Embryonic facial prominence (tissue), 1 donor: ENCODE measurements around the gene L2HGDH.
"Not testable (repeated sequence)": the region's sequence is repeated elsewhere in the genome, so short reads cannot be mapped to it uniquely, and the experiment has no call there.

Experiments used
- DNase-seq: peaks from one replicate; pipeline ENCODE4 v3.0.0-alpha.2; 2016; ENCODE audit errors: extremely low spot score

The L2HGDH gene

GRCh38 chr14:50339178-50339804 is 27.3 kb upstream of the L2HGDH start:
- DNase-seq = no peak

- no peak for DNase-seq
Observed at GRCh38 chr14:50338587-50338986, 26.6 kb upstream of the L2HGDH start.

DNA sequence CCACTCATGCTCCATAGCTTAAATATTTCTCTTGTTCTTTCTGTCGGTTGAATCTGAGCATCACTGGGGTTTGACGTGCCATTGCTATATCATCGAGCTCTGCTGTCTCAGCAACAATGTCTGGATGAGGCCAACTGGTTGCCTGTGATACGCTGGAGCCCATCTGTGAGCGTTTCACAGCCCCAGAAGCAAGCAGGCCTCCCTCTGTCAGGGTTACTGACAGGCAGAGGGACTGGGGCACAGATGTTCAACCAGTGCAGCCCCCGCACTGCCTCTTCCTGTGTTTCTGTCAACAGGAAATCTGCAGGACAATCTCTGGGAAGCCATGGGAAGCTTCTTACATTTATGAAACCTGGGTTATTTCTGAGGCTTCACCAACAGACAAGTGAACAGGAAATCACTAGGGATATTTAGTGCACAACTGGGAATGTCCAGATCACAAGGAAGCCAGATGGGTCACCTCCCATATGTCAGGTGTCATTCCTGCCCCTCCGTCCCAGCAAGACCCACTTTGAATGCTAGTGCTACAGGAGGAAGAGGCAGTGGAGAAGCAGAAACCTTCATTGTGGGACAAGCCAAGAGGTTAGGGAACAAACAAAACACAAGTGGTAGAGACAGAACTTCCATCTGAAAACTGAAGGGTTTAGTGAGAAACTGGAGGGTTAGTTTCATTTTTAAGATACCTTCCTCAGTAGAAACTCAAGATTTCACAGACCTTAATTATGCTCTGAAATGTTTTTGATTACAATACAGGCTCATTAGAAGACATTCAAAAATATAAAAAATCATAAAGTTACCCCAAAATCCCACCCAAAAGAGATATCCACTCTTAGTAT is 24.2 kb upstream of the L2HGDH start:
- DNase-seq = no peak

DNA sequence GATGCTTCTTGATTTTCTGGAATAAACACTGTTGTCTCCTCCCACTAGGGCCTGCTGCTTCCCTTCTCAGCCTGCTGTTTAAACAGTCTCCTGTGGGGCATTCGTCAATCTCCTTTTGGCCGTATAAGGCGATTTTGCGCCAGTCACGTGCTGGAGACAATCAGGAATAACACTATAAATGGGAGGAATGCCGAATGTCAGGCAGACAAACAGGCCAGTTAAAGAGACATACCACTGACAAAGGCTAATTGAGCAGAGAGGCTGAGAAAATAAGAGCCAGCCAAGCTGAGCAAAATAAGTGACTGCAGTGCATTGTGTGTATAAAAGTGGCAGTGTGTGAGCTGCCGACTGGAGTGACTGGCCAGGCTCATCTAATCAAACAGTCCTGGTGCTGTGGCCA is 23.4 kb upstream of the L2HGDH start:
- DNase-seq = no peak

GRCh38 chr14:50334211-50334610 is 22.2 kb upstream of the L2HGDH start:
- DNase-seq = no peak

- no peak for DNase-seq
Observed at GRCh38 chr14:50333014-50333509, 21.0 kb upstream of the L2HGDH start.

DNA sequence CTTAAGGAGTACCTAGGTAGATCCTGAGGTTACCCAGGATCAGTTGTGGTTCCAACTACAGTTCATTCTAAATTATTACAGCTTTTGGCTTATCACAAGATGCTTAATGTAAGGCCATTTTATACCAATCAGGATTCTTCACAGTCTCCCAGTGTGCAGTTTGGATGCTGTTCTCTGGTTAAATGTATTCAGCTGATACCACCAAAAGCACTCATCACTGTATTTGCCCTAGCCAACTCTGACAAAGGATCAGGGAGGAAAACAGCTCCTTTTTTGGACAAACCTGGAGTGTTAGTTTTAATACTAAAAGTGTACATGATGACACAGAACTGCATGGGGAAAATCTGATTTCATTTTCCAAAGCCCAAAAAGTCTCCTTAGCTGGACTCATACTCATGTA is 19.6 kb upstream of the L2HGDH start:
- no peak for DNase-seq

DNA sequence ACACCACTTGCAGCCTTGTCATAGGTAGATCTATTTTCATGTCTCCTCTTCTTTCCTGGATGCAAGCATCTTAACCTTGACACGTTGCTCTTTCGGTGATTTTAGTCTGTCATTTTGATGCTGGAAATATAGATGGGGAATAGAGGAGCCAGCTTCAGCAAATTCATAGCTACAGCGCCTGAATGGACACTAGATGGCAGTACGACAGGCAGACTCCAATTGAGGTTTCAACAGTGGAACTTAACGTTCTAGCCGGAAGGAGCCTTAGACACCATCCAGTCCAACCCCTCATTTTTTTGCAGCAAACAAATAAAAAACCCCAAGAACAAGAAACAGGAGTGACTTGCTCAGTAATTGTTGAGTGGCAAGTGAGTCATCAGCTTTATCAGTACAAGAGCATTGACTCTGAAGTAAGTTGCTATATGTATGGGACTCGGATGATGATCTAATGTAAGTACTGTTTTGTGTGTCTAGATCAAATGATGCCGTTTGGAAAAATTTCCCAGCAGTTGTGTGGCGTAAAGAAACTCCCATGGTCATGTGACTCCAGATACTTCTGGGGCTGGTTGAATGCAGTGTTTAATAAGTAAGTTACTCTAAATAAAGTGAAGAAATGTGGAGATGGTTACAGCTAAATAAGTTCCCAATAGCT is 9.1 kb upstream of the L2HGDH start:
- peak; percentile 83 for DNase-seq

- DNase-seq = no peak
Observed at GRCh38 chr14:50320283-50320682, 8.3 kb upstream of the L2HGDH start.

- DNase-seq = no peak
Observed at GRCh38 chr14:50319721-50320120, 7.7 kb upstream of the L2HGDH start.

- no peak for DNase-seq
Observed at GRCh38 chr14:50319293-50319692, 7.3 kb upstream of the L2HGDH start.

GRCh38 chr14:50318031-50318626 is 6.1 kb upstream of the L2HGDH start:
- no peak for DNase-seq

GRCh38 chr14:50314098-50314497 is 2.1 kb upstream of the L2HGDH start:
- not testable (repeated sequence) for DNase-seq

GRCh38 chr14:50312734-50313054 is 665 bp upstream of the L2HGDH start:
- no peak for DNase-seq

DNA sequence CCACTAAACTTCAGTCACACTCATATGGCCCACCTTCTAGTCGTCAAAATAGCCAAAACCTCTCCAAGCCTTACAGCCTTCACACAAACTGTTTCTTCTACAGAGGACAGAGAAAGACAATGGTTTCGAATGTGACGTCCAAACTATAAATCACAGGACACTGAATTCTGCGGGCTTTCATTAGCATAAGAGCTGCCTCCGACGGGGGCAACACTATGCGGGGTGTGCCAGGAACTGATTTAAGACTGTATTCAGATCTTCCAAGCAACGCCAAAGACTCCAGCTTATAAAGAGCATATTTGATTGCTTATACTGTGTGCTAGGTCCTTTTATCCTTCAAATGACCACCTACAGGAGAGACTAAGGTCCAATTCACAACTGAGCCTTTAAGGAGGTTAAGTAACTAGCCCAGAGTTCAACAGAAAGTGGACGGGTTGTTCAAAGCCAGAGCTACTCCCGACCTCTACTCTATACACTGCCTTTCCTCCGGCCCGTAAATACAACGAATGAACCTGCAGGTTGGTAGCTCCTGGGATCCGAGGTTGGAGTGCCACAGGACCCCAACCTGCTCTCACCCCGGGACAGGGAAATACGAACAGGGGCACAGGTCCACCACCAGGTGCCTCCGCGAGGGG is 575 bp downstream of the L2HGDH start:
- no peak for DNase-seq

- no peak for DNase-seq
Observed at GRCh38 chr14:50310445-50310844, 1.6 kb downstream of the L2HGDH start.

- DNase-seq = no peak
Observed at GRCh38 chr14:50308363-50308915, 3.6 kb downstream of the L2HGDH start.

DNA sequence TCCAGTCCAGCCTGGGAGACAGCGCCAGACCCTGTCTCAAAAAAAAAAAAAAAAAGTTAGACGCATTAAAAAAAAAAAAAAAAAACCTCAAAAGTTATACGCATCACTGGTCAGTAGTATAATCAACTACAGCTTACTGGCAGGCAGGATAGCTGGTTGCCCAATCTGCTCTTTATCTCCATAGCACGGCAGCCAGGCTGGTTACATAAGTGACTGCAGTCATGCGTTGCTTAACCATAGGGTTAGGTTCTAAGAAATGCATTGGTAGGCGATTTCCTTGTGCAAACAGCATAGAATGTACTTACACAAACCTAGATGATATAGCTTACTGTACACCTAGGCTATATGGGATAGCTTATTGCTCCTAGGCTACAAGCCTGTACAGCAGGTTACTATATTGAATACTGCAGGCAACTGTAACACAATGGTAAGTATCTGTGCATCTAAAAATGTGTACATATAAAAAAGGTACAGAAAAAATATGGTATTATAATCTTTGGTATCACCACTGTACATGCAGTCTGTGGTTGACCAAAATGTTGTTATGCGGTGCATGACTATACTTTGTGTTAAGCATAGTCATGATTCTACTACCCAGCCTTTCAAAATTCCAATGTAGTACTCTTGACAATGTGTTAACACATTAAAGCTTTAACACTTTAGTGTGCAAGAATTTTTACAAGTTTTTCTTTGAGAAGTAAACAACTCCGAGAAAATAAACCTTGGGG is 8.1 kb downstream of the L2HGDH start:
- DNase-seq = no peak

- DNase-seq = no peak
Observed at GRCh38 chr14:50301914-50302313, 10.1 kb downstream of the L2HGDH start.

GRCh38 chr14:50299585-50299984 is 12.4 kb downstream of the L2HGDH start:
- DNase-seq = no peak

GRCh38 chr14:50290306-50290705 is 21.7 kb downstream of the L2HGDH start:
- DNase-seq = no peak
